GM12878 (cell line): ENCODE data around the gene MICAL3. TPM values are rescaled to one million over a fixed set of nuclear protein-coding genes. Genes with fewer than 3 reads are reported as not detected.

Experiments
- ATAC-seq: fragments of 200-7000 bp; cut with Tn5 transposase; 3 replicates; pipeline ENCODE4 v1.9.1; 2020; ENCODE audit warnings: mild to moderate bottlenecking, moderate library complexity
- BruUV-seq: library from RNA; stranded (reverse); fragments of 400-500 nt; replicated peaks from 2 replicates; lab custom pipeline; 2021; lab: Mats Ljungman, UMichigan
- CTCF ChIA-PET: fragments of 300-600 bp; sonication (Branson Sonifier 250); formaldehyde crosslinking; extraction: SDS; loops from one replicate; lab custom pipeline; 2021; ENCODE audit warnings: inconsistent platforms; lab: Yijun Ruan, JAX
- POLR2A ChIA-PET: fragments of 350-600 bp; formaldehyde crosslinking; extraction: SDS; loops from one replicate; lab custom pipeline; 2021; ENCODE audit warnings: inconsistent platforms; lab: Charles Lee
- RAD21 ChIA-PET: fragments of 300-600 bp; sonication (Branson Sonifier 250); formaldehyde crosslinking; loops from one replicate; lab custom pipeline; 2023; ENCODE audit warnings: antibody characterized with exemption; ENCODE audit not compliant: unreplicated experiment; lab: Charles Lee
- SMC1A ChIA-PET: fragments of 300-600 bp; sonication (Branson Sonifier 250); formaldehyde crosslinking; loops from one replicate; lab custom pipeline; 2023; ENCODE audit not compliant: unreplicated experiment, uncharacterized antibody; lab: Charles Lee
- DNase-seq: peaks from one replicate; pipeline ENCODE4 v3.0.0-alpha.2; 2011; ENCODE audit warnings: low read depth, low spot score
- FAIRE-seq: peaks from 3 replicates; lab custom pipeline; 2011; peaks lifted over from hg19 to GRCh38; lab: Jason Lieb, UNC
- H2AFZ ChIP-seq: 2 replicates; pipeline ENCODE4 v1.6.0; 2011; ENCODE audit warnings: low read depth, low read length, control low read depth; ENCODE audit not compliant: control insufficient read depth
- H3K27ac ChIP-seq: 2 replicates; pipeline ENCODE4 v1.5.1; 2011; ENCODE audit warnings: control low read depth; ENCODE audit not compliant: control insufficient read depth, insufficient read depth
- H3K27me3 ChIP-seq, 2 experiments: replicated peaks in 1 of 2; 2 replicates each; pipeline versions ENCODE4 v1.6.0 to v1.6.1; 2011; ENCODE audit warnings: low read length in 1 of 2; ENCODE audit not compliant: control insufficient read depth in 2 of 2, insufficient read depth in 2 of 2
- H3K36me3 ChIP-seq, 2 experiments: 2 replicates each; pipeline ENCODE4 v1.5.1; 2011; ENCODE audit warnings: low read length in 1 of 2; ENCODE audit not compliant: control insufficient read depth in 2 of 2, insufficient read depth in 2 of 2
- H3K4me1 ChIP-seq: 2 replicates; pipeline ENCODE4 v1.6.1; 2011; ENCODE audit warnings: mild to moderate bottlenecking, low read length, moderate library complexity, mixed read lengths; ENCODE audit not compliant: control insufficient read depth, insufficient read depth
- H3K4me2 ChIP-seq: 2 replicates; pipeline ENCODE4 v1.6.0; 2011; ENCODE audit warnings: control low read depth; ENCODE audit not compliant: control insufficient read depth, insufficient read depth
- H3K4me3 ChIP-seq: fragments of 200-600 bp; sonication (generic); 2 replicates; pipeline ENCODE4 v1.5.1; 2016
- H3K79me2 ChIP-seq: 2 replicates; pipeline ENCODE4 v1.6.0; 2011; ENCODE audit warnings: low read length; ENCODE audit not compliant: control insufficient read depth, insufficient read depth
- H3K9ac ChIP-seq: 2 replicates; pipeline ENCODE4 v1.8.0; 2011; ENCODE audit warnings: low read length, control low read depth, mixed read lengths; ENCODE audit not compliant: control insufficient read depth, insufficient read depth
- H3K9me3 ChIP-seq: replicated peaks from 3 replicates; pipeline ENCODE4 v1.5.1; 2011; ENCODE audit warnings: mild to moderate bottlenecking, low read length; ENCODE audit not compliant: control insufficient read depth, insufficient read depth
- H4K20me1 ChIP-seq: 2 replicates; pipeline ENCODE4 v1.6.0; 2011; ENCODE audit not compliant: control insufficient read depth, insufficient read depth
- ASH2L ChIP-seq: fragments of 300-600, 200-600 bp; sonication (generic); IDR thresholded peaks from 2 replicates; pipeline ENCODE4 v1.6.1; 2017; ENCODE audit warnings: low read depth, mild to moderate bottlenecking, borderline replicate concordance
- BRCA1 ChIP-seq: IDR thresholded peaks from 2 replicates; pipeline ENCODE4 v1.6.1; 2011; ENCODE audit warnings: low read depth, low read length, improper control_type of control experiment
- CHD1 ChIP-seq: IDR thresholded peaks from 2 replicates; pipeline ENCODE4 v1.6.1; 2012; ENCODE audit warnings: low read depth, low read length, improper control_type of control experiment
- CHD4 ChIP-seq: fragments of 200-600 bp; sonication (generic); IDR thresholded peaks from 2 replicates; pipeline ENCODE4 v1.6.1; 2016; ENCODE audit warnings: mild to moderate bottlenecking
- E2F4 ChIP-seq: IDR thresholded peaks from 2 replicates; pipeline ENCODE4 v1.6.1; 2012; ENCODE audit warnings: low read depth, low read length, improper control_type of control experiment
- ELK1 ChIP-seq: IDR thresholded peaks from 2 replicates; pipeline ENCODE4 v1.6.1; 2012; ENCODE audit warnings: low read depth, low read length, improper control_type of control experiment
- GABPA ChIP-seq: IDR thresholded peaks from 2 replicates; pipeline ENCODE4 v1.6.1; 2014; ENCODE audit warnings: antibody characterized with exemption, low read depth, mild to moderate bottlenecking, inconsistent platforms
- IRF3 ChIP-seq: fragments of 450-650 bp; IDR thresholded peaks from 2 replicates; pipeline ENCODE4 v1.6.1; 2014; ENCODE audit warnings: mild to moderate bottlenecking
- SMAD1 ChIP-seq: fragments of 450-650 bp; IDR thresholded peaks from 2 replicates; pipeline ENCODE4 v1.6.1; 2018; ENCODE audit warnings: mild to moderate bottlenecking, low read depth; ENCODE audit not compliant: partially characterized antibody
- STAT3 ChIP-seq: IDR thresholded peaks from 2 replicates; pipeline ENCODE4 v1.6.1; 2011; ENCODE audit warnings: low read depth, low read length, improper control_type of control experiment
- ZBTB11 ChIP-seq: fragments of 450-650 bp; formaldehyde crosslinking; IDR thresholded peaks from 2 replicates; pipeline ENCODE4 v1.5.0; 2022; ENCODE audit warnings: mild to moderate bottlenecking, missing genetic modification characterization
- ZBTB40 ChIP-seq: fragments of 450-650 bp; IDR thresholded peaks from 2 replicates; pipeline ENCODE4 v1.6.1; 2016; ENCODE audit warnings: mild to moderate bottlenecking, moderate library complexity, borderline replicate concordance
- WGBS: methylation state at CpG from one replicate; pipeline ENCODE4 v1.1.6; 2016; ENCODE audit warnings: low lambda C conversion rate; ENCODE audit not compliant: insufficient replicate concordance, insufficient coverage; ENCODE audit errors: missing lambda C conversion rate; 5-methylcytosine and 5-hydroxymethylcytosine counted together
- in situ Hi-C: fragments of 300-500 bp; cut with MboI; formaldehyde crosslinking; loops from 9 replicates; pipeline ENCODE4 v1.14.3; 2018; ENCODE audit warnings: mixed read lengths
- intact Hi-C: fragments of 100-400 bp; cut with micrococcal nuclease; formaldehyde crosslinking; loops from one replicate; pipeline ENCODE4 v1.14.2; 2022; ENCODE audit not compliant: unreplicated experiment
- polyA plus RNA-seq, 11 experiments: library from polyadenylated mRNA; depleted of rRNA in 4 of 11; unstranded in 6 of 11; stranded (reverse) in 5 of 11; fragments of >200 nt; fragmentation: Nextera tagmentation in 4 of 11; fragmentation: Illumina TruSeq in 1 of 11; extraction: Ambion mirVana in 4 of 11; extraction: Trizol in 1 of 11; gene quantifications; 1 replicate in 1 of 11; 2 replicates in 10 of 11; pipeline versions ENCODE4 v1.2.1 to v1.2.3, GENCODE V29; 2011 to 2016; ENCODE audit warnings: inconsistent platforms in 2 of 11, missing spikeins in 2 of 11, low read depth in 1 of 11
- total RNA-seq, 4 experiments: library from RNA; depleted of rRNA in 3 of 4; stranded (reverse); fragments of >200 nt in 3 of 4; fragmentation: Illumina TruSeq in 1 of 4; extraction: Trizol in 1 of 4; gene quantifications; 2 replicates each; pipeline versions ENCODE4 v1.2.1 to v1.2.3, GENCODE V29; 2013 to 2021

Gene MICAL3
- total and polyA plus RNA-seq, 10 of the 15 experiments (the other 5 are each of a cell fraction or from before 2014, with no cell fraction given): 2.6 to 92.2 (median 24.0) TPM

DNA sequence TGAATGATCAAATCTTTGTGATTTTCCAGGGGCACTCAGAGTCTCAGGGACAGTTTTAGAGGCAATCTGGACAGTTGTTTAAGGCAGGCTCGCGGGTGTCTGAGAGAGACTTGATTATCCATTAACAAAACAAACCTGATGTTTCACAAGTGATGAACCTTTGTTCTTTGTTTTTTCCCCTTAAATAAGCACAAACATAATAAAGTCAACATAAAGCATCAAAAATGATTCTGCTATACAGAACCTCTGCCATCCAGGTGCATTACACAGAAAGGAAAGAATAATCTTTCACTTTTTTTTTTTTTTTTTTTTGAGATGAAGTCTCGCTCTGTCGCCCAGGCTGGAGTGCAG, 263.2 kb downstream of the MICAL3 start:
- POLR2A ChIA-PET: no interaction called here
- H3K79me2 ChIP-seq: peaks cover 45% of the 10 kb centered on the region
- no peak for DNase-seq
- in situ Hi-C loops: no loop called here
- FAIRE-seq: no peak
- H3K4me1 ChIP-seq: peaks cover 4% of the 10 kb centered on the region
- 94% methylated on average over 2 of the region's 4 CpGs for WGBS
- ATAC-seq: no peak
- H3K9me3 ChIP-seq: no peaks in the 10 kb centered on the region
- no peak overlapping the region for H3K27ac ChIP-seq
- no peaks in the 10 kb centered on the region; a peak in 1 of 4 replicates for H3K36me3 ChIP-seq
- RAD21 ChIA-PET: interaction anchor here (1.3 kb wide), 1 partner anchor 24 kb away, joined by 3 read pairs; no protein-coding TSS in a partner anchor
- SMC1A ChIA-PET: no interaction called here
- TF ChIP-seq STAT3 (no peak), ASH2L (no peak), IRF3 (no peak), ZBTB11 (CRISPR knock-in tag) (no peak), BRCA1 (no peak), ELK1 (no peak), GABPA (no peak), SMAD1 (no peak), ZBTB40 (no peak), E2F4 (no peak), CHD4 (no peak), CHD1 (no peak)
- H3K27me3 ChIP-seq: no peaks in the 10 kb centered on the region
- intact Hi-C loops: no loop called here
- no TSS peak for BruUV-seq
- H3K4me3 ChIP-seq: no peak overlapping the region
- H2AFZ ChIP-seq: no peak overlapping the region
- CTCF ChIA-PET: interaction anchor here (1.1 kb wide), 1 partner anchor 11 kb away, joined by 3 read pairs; no protein-coding TSS in a partner anchor
- no peak overlapping the region for H3K9ac ChIP-seq
- peaks cover 4% of the 10 kb centered on the region; the same call in 1 of the 2 replicates for H4K20me1 ChIP-seq
- H3K4me2 ChIP-seq: no peak overlapping the region
